WERI-Rb-1 (cell line): ENCODE measurements around the gene THSD7B.
A peak's percentile ranks its signal among the peaks of the same experiment; 100 is the strongest.

Experiments
- DNase-seq: peaks from one replicate; pipeline ENCODE4 v3.0.0-alpha.2; 2020
- H3K27ac ChIP-seq: fragments of 250-450 bp; sonication (Bioruptor Pico); 2 replicates; pipeline ENCODE4 v1.5.1; 2020; ENCODE audit warnings: mild to moderate bottlenecking, moderate library complexity
- H3K27me3 ChIP-seq: fragments of 250-450 bp; sonication (Bioruptor Pico); 2 replicates; pipeline ENCODE4 v1.5.1; 2021; ENCODE audit warnings: mild to moderate bottlenecking, low read depth, moderate library complexity; ENCODE audit not compliant: insufficient read depth, severe bottlenecking
- H3K36me3 ChIP-seq: fragments of 250-450 bp; sonication (Bioruptor Pico); 2 replicates; pipeline ENCODE4 v1.5.1; 2020; ENCODE audit warnings: mild to moderate bottlenecking, moderate library complexity
- H3K4me3 ChIP-seq: 2 replicates; pipeline ENCODE4 v1.5.1; 2011; ENCODE audit warnings: low read depth, mild to moderate bottlenecking, control low read depth, low read length
- H3K9me3 ChIP-seq: fragments of 250-450 bp; sonication (Bioruptor Pico); 2 replicates; pipeline ENCODE4 v1.5.1; 2021; ENCODE audit warnings: mild to moderate bottlenecking, moderate library complexity; ENCODE audit not compliant: severe bottlenecking
- TF ChIP-seq, protein P1 (sequence below): IDR thresholded peaks from 2 replicates; pipeline ENCODE4 v1.5.1; 2011; ENCODE audit warnings: low read depth, mild to moderate bottlenecking, control low read depth, inconsistent platforms, low read length

The THSD7B gene

DNA sequence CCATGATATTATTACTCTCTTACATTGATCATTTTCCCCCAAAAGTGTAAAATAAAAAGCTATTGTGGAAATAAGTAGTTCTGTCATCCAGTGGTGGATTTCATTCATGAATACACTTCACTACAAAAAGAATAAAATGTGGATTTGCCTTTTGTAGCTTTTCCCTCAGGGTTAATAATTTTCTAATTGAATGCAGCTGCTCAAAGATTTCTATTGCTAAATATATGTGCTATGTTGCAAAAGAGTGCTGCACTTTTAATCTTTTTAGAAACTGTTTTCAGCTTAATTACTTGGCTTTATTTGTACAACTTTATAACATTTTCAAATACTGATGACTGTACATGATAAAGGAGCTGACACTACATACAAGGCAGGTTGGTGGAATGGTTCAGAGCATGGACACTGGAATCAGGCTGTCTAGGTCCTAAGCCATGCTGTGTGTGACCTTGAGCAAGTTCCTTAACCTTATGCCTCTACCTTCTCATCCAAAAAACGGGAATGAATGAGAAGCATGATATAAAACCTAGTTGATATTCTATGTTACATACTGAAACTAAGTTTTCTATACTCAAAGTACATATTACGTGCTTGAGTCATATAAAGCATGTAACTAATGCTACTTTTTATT lies 128.8 kb downstream of the THSD7B start:
- DNase-seq, result no peak
- H3K9me3 ChIP-seq, result no peaks in the 10 kb centered on the region
- H3K36me3 ChIP-seq, result no peaks in the 10 kb centered on the region
- H3K4me3 ChIP-seq, result no peak overlapping the region
- TF ChIP-seq, protein P1, sequence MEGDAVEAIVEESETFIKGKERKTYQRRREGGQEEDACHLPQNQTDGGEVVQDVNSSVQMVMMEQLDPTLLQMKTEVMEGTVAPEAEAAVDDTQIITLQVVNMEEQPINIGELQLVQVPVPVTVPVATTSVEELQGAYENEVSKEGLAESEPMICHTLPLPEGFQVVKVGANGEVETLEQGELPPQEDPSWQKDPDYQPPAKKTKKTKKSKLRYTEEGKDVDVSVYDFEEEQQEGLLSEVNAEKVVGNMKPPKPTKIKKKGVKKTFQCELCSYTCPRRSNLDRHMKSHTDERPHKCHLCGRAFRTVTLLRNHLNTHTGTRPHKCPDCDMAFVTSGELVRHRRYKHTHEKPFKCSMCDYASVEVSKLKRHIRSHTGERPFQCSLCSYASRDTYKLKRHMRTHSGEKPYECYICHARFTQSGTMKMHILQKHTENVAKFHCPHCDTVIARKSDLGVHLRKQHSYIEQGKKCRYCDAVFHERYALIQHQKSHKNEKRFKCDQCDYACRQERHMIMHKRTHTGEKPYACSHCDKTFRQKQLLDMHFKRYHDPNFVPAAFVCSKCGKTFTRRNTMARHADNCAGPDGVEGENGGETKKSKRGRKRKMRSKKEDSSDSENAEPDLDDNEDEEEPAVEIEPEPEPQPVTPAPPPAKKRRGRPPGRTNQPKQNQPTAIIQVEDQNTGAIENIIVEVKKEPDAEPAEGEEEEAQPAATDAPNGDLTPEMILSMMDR, result no peak
- no peak overlapping the region for H3K27ac ChIP-seq
- no peaks in the 10 kb centered on the region for H3K27me3 ChIP-seq

DNA sequence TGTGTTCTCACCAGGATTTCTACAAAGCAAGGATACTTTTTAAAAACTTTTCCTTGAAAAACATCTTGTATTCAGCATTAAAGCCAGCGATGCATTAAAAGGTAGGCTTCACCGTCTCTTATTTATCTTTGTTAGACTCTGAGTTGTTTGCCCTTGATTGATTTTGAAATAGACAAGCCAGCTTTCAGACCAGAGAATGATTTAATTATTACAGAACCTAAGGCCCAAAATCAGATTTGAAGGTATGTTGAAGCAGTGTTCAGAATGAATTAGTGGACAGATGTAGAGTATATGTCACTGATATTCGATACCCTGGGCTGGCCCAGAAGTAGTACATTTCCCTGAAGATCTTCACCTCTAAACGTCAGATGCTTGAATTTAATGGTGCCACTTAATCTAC lies 136.4 kb downstream of the THSD7B start:
- Histone ChIP-seq H3K27ac (no peak overlapping the region), H3K4me3 (no peak overlapping the region), H3K36me3 (no peaks in the 10 kb centered on the region), H3K9me3 (no peaks in the 10 kb centered on the region), H3K27me3 (no peaks in the 10 kb centered on the region)
- no peak for DNase-seq
- TF ChIP-seq, protein P1, result no peak

DNA sequence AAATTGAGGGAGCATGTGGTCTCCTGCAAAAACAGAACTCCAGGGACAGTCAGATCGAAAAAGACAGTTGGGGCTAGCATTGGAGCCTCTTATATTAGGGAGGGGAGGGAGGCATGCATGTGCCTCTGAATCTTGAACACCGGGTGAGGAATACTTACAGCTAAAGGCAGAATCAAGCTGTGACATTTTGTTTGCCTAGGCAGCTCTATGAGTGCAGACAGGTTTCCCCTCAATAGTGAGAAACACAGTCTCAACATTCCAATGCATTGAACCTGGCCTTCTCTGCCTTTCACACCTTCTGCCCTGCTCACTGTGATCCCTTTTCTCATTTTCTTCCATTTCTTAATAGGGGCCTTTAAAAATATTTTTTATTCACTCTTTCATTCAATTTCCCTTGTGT lies 140.4 kb downstream of the THSD7B start:
- H3K27ac ChIP-seq, result no peak overlapping the region
- no peak overlapping the region for H3K4me3 ChIP-seq
- TF ChIP-seq, protein P1, result no peak
- H3K36me3 ChIP-seq, result no peaks in the 10 kb centered on the region
- no peak for DNase-seq
- no peaks in the 10 kb centered on the region for H3K9me3 ChIP-seq
- H3K27me3 ChIP-seq, result no peaks in the 10 kb centered on the region

DNA sequence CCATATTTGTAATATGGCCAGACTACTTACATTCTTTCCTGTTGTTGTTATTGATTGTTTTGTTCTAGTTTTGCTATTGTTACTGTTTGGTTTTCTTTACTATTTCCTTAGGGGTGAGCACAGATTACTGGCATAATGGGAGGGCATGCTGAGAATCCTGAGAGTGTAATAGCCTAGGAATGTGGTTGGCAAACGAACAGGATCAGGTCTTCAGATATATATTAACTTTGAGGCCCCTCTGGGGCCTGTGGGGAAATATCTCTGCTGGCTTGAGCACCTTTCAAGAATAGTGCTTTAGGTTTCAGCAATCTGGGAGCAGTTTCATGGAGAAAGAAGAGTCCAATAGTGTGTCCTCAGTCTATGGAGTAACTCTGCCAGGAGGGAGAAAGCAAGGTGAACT lies 144.4 kb downstream of the THSD7B start:
- DNase-seq, result no peak
- TF ChIP-seq, protein P1, result no peak
- H3K27ac ChIP-seq, result no peak overlapping the region
- peaks cover 3% of the 10 kb centered on the region for H3K9me3 ChIP-seq
- no peaks in the 10 kb centered on the region for H3K27me3 ChIP-seq
- H3K36me3 ChIP-seq, result no peaks in the 10 kb centered on the region
- H3K4me3 ChIP-seq, result no peak overlapping the region

DNA sequence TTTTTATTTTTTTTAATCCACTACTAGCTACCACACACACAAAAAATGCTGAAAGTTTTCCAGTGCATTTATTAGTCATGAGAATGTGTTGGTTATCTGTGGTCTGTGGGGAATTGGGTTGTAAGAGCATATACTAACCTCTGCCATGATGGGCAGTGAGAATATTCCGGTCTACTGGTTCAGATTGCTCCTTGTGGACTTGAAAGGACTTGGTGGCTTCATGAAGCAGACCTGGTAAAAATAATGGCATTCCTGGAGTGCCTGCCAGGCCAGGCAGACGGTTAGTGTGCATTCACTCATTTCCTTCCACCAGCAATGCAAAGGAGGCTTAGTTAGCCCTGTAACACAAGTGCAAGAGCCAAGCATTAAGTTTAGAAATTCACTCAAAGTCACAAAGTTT lies 150.8 kb downstream of the THSD7B start:
- Histone ChIP-seq H3K36me3 (no peaks in the 10 kb centered on the region), H3K4me3 (no peak overlapping the region), H3K27ac (no peak overlapping the region), H3K27me3 (no peaks in the 10 kb centered on the region), H3K9me3 (peaks cover 3% of the 10 kb centered on the region)
- TF ChIP-seq, protein P1, result no peak
- no peak for DNase-seq

DNA sequence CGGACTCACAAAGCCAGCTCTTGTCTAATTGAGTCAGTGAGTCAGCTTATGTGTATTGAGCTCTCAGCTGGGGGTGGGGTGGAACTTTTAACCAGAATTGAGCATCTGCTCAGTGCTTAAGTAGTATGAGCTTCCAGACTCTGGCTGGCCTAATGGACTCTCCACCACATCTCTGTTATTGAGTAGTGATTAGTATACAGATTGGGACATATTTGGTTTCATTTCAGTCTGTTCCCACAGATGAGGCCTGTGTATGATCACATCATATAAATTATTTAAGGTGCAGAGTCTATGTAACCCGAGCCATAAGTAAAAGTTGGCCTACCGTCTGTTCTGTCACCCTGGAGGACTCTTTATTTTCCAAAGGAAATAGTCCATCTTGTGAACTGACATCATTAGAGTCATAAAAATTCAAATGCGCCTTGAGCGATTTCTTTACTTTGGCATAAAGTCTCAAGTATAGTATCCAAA lies 152.1 kb downstream of the THSD7B start:
- Histone ChIP-seq H3K27ac (no peak overlapping the region), H3K27me3 (no peaks in the 10 kb centered on the region), H3K9me3 (peaks cover 3% of the 10 kb centered on the region), H3K36me3 (no peaks in the 10 kb centered on the region), H3K4me3 (no peak overlapping the region)
- TF ChIP-seq, protein P1, result no peak
- DNase-seq, result peak; percentile 83
